Measurements from ENCODE around the gene MICALL2. TPM values are rescaled to one million over a fixed set of nuclear protein-coding genes. Genes with fewer than 3 reads are reported as not detected.
A peak's percentile ranks its signal among the peaks of the same experiment; 100 is the strongest.

The MICALL2 gene
- total and polyA plus RNA-seq, 12 donors, result 7.9 to 1,057 (median 77.7) TPM

DNA sequence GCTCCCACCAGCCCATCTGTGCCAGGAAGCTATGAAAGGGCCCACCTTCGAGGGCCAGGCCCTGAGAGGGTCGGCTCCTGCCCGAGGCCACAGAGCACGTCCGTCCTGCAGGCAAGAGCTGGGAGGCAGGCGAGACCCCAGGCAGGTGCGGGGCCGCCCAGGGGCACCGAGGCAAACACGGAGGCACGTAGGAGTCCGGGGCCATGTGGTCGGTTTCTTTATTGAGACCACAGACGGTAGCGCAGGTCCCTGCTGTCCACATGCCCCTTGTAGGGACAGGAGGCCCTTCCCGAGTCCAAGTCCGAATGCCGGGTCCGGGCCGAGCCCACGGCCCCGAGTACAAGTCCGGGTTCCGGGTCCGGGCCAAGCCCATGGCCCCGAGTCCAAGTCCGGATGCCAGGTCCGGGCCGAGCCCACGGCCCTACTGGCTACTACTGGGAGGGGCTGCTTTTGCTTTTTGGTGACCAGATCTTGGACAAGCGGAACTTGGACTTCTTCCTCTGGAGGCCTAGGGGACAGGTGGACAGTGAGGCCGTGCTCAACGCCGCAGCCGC is 25.0 kb downstream of the MICALL2 start:
- no peak for TF ChIP-seq POLR2A (IDR thresholded peaks at IDR 0.05)
- TF ChIP-seq, protein P1, sequence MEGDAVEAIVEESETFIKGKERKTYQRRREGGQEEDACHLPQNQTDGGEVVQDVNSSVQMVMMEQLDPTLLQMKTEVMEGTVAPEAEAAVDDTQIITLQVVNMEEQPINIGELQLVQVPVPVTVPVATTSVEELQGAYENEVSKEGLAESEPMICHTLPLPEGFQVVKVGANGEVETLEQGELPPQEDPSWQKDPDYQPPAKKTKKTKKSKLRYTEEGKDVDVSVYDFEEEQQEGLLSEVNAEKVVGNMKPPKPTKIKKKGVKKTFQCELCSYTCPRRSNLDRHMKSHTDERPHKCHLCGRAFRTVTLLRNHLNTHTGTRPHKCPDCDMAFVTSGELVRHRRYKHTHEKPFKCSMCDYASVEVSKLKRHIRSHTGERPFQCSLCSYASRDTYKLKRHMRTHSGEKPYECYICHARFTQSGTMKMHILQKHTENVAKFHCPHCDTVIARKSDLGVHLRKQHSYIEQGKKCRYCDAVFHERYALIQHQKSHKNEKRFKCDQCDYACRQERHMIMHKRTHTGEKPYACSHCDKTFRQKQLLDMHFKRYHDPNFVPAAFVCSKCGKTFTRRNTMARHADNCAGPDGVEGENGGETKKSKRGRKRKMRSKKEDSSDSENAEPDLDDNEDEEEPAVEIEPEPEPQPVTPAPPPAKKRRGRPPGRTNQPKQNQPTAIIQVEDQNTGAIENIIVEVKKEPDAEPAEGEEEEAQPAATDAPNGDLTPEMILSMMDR (IDR thresholded peaks at IDR 0.05), result no peak
- 82 to 100% (median 91%) methylated on average over 2 to 35 of the region's 35 CpGs for whole genome bisulfite sequencing, 4 donors
- intact Hi-C loops (cut with DNase I), result no loop called here
- H3K27me3 ChIP-seq, result no peaks in the 10 kb centered on the region
- H3K4me3 ChIP-seq, result no peak overlapping the region
- no peaks in the 10 kb centered on the region for H3K4me1 ChIP-seq (replicated peaks in 1 of 2)
- DNase-seq, result no peak
- peaks cover 0 to 35% of the 10 kb centered on the region in 2 donors for H3K36me3 ChIP-seq (replicated peaks in 1 of 2)
- no peaks in the 10 kb centered on the region for H3K9me3 ChIP-seq (replicated peaks in 1 of 3)
- H3K27ac ChIP-seq, result no peak overlapping the region

DNA sequence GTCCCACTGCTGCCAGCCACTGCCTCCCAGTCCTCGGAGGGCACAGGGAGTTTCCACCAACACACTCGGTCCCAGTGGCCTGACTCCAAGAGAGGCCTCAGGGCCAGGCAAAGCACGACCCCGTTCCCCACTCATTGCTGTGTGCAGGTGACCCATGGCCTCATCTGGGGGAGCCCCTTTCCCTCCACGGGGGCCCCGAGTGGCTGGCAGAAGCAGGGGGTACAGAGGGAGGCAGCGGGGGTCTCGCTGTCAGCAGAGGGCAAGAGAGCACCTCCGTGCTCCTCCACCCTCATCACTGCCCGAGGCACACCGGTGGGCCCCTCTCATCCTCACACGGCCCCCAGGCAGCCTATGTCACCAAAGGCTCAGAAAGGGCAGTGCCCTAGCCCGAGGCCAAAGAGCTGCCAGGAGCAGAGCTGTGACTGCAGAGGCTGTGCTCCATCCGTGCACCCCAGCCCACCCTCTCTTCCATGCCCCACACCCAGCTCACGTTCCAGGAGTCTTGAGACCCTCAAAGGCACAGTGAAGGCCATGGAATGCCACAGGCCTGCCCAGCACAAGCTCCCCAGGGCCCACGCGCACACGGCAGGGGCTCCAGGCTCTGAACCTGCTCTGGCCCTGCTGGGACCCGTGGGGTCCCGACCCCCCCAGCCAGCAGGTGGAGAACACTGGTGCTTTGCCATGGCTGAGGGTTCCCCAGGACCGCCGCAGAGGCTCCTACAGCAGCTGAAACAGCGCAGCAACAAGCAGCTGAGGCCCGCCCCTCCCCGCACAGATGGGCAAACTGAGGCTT is 25.9 kb downstream of the MICALL2 start:
- H3K27ac ChIP-seq, result no peak overlapping the region
- H3K27me3 ChIP-seq, result no peaks in the 10 kb centered on the region
- no peaks in the 10 kb centered on the region for H3K9me3 ChIP-seq (replicated peaks in 1 of 3)
- no peak overlapping the region for H3K4me3 ChIP-seq
- 65 to 74% (median 69%) methylated on average over 9 to 25 of the region's 25 CpGs for WGBS, 4 donors
- intact Hi-C loops (cut with DNase I), result no loop called here
- peaks cover 0 to 26% of the 10 kb centered on the region in 2 donors for H3K36me3 ChIP-seq (replicated peaks in 1 of 2)
- H3K4me1 ChIP-seq (replicated peaks in 1 of 2), result no peaks in the 10 kb centered on the region
- DNase-seq, result no peak
- TF ChIP-seq, protein P1 (IDR thresholded peaks at IDR 0.05), result no peak
- TF ChIP-seq POLR2A (IDR thresholded peaks at IDR 0.05), result no peak

DNA sequence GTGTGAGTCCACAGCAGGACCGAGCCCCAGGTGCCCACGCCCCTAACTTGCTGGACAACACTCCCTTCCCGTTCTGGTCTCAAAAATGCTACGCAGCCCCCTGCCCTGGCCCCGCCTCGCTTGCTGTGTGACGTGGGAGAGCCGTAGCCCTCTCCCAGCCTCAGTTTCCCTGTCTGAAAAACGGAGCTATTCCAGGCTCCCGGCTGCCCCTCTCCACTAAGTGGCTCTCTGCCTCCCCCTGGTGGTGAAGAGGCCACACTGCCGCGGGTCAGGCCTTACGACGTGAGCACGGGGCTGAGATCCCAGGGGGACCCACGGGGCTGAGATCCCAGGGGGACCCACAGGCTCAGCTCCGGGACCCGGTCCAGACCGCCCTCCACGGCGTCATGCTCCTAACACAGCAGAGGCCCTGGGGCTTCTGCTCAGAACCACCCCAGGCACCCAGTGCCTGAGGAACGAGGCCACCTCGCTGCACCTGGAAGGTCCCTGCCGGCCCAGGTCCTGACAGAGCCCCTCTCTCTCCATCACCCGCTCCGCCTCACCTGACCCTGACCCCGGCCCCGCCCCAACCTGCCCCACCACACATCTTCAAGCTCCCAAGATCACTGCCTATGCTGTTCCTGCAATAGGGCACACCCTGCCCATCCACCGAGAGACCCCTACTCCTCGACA is 26.7 kb downstream of the MICALL2 start:
- DNase-seq, result peak; percentile 56 to 82 (median 76)
- TF ChIP-seq, protein P1 (IDR thresholded peaks at IDR 0.05), result peak; percentile 84 to 98 (median 90)
- no peak for TF ChIP-seq POLR2A (IDR thresholded peaks at IDR 0.05)
- WGBS, 4 donors, result 11 to 34% (median 17%) methylated on average over 5 to 30 of the region's 30 CpGs
- Histone ChIP-seq H3K27ac (no peak overlapping the region), H3K36me3 (replicated peaks in 1 of 2) (peaks cover 0 to 18% of the 10 kb centered on the region in 2 donors), H3K27me3 (no peaks in the 10 kb centered on the region), H3K9me3 (replicated peaks in 1 of 3) (no peaks in the 10 kb centered on the region), H3K4me1 (replicated peaks in 1 of 2) (no peaks in the 10 kb centered on the region), H3K4me3 (no peak overlapping the region)
- intact Hi-C loops (cut with DNase I), result no loop called here

DNA sequence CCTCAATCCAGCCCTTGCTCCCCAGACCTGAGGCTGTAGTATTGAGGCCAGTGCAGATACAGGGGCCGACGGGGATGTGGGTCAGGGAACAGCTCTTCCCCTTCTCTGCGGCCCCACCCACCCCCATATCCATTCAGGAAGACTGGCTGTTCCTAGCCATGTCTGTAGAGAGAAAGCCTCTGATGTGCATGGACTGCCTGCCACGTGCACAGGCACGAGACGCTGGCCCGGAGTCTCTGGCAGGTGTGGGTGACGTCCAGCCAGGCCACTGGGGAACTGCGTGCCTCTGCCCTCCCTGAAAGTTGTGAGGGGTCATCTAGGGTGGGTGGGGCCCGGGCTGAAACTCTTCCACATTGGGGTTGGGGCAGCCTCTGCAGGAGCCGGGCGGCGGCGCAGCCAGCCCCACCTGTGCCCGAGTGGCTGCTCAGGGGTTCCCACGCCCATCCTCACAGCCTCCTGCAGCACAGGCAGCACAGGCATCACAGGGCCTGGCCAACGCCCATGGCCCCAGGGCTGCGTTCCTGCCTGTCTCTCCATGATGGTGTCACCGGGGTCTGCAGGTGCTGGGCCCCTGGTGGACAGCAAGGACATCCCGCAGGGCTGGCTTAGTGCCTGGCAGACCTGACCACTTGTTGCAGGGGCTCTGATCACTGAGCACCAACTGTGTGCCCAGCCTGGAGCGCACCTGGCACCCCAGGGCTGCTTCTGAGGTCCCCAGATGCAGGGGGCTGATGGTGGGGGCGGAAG is 27.5 kb downstream of the MICALL2 start:
- H3K27me3 ChIP-seq, result no peaks in the 10 kb centered on the region
- peak in 1 of 7 donors; percentile 43 for DNase-seq
- no peaks in the 10 kb centered on the region for H3K9me3 ChIP-seq (replicated peaks in 1 of 3)
- no peak overlapping the region for H3K27ac ChIP-seq
- intact Hi-C loops (cut with DNase I), result no loop called here
- no peaks in the 10 kb centered on the region for H3K4me1 ChIP-seq (replicated peaks in 1 of 2)
- no peak for TF ChIP-seq POLR2A (IDR thresholded peaks at IDR 0.05)
- TF ChIP-seq, protein P1 (IDR thresholded peaks at IDR 0.05), result no peak
- peaks cover 0 to 11% of the 10 kb centered on the region in 2 donors for H3K36me3 ChIP-seq (replicated peaks in 1 of 2)
- WGBS, 4 donors, result 10 to 37% (median 28%) methylated on average over 2 to 22 of the region's 22 CpGs
- no peak overlapping the region for H3K4me3 ChIP-seq

Measured in adrenal gland (tissue), 12 donors.